ENCODE data around the gene AHCTF1.
"Not testable (repeated sequence)": the region's sequence is repeated elsewhere in the genome, so short reads cannot be mapped to it uniquely, and the experiment has no call there.

AHCTF1 gene

DNA sequence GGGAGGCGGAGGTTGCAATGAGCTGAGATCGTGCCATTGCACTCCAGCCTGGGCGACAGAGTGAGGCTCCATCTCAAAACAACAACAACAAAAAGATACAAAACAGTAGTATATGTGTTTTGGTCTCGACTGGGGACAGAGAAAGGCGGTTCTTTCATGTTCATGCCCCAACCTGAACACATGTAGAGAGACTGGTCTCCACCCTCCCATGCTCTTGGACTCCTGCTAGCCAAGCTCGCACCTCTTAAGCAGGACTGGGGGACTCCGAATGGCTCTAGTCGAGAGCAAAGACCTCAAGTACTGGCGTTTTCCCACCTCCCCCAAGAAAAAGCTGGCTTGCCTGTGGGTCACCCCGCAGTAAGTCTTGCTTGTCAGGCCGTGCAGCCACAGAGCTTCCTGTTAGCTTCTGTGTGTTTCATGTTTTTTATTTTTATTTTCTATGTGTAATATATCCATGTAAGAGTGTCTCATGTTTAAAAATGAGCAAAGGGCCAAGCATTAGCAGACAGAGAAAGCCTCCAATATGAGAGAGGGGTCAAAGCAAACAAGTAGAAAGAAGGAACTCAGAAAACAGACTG is 116.0 kb downstream of the AHCTF1 start:
- Histone ChIP-seq H3K23ac (ENCODE audit: low read length) (no peak overlapping the region), H3K9me3 (ENCODE audit: insufficient read depth, low read depth, low read length) (peaks cover 4% of the 10 kb centered on the region), H3K79me1 (ENCODE audit: low read length) (no peaks in the 10 kb centered on the region), H3K4me3 (ENCODE audit: low read depth, low read length) (no peak overlapping the region), H2BK12ac (ENCODE audit: low read length) (no peak overlapping the region), H3K27me3 (ENCODE audit: insufficient read depth, low read length) (no peaks in the 10 kb centered on the region), H3K9ac (ENCODE audit: low read length) (no peak overlapping the region), H2BK5ac (ENCODE audit: low read depth, low read length, poor library complexity) (no peak overlapping the region), H3K27ac (ENCODE audit: low read depth, low read length) (no peak overlapping the region), H4K12ac (ENCODE audit: low read depth, low read length) (no peak overlapping the region), H3K4ac (ENCODE audit: low read depth, low read length) (no peak overlapping the region), H4K8ac (ENCODE audit: low read depth, low read length) (no peak overlapping the region), H3K18ac (ENCODE audit: low read length) (no peak overlapping the region), H4K91ac (ENCODE audit: low read depth, low read length) (no peak overlapping the region), H3K4me1 (ENCODE audit: control insufficient read depth in 1 of 2, insufficient read depth in 2 of 2, low read length in 2 of 2) (no peaks in the 10 kb centered on the region), H3K14ac (ENCODE audit: low read length) (no peak overlapping the region), H3K36me3 (ENCODE audit: control insufficient read depth in 1 of 2, insufficient read depth in 2 of 2, low read length in 2 of 2) (no peaks in the 10 kb centered on the region), H2AK5ac (ENCODE audit: low read length) (no peak overlapping the region), H3K4me2 (ENCODE audit: low read length) (no peak overlapping the region), H3K79me2 (ENCODE audit: control insufficient read depth, insufficient read depth, low read length, poor library complexity) (no peaks in the 10 kb centered on the region), H2BK120ac (ENCODE audit: insufficient read depth, low read length, poor library complexity) (no peak overlapping the region), H2AFZ (ENCODE audit: insufficient read depth, low read length, poor library complexity) (no peak overlapping the region)
- DNase-seq: no peak
- no CpG with 5 or more reads among the region's 11 CpGs for WGBS (ENCODE audit: extremely low coverage, insufficient coverage, insufficient read length)

DNA sequence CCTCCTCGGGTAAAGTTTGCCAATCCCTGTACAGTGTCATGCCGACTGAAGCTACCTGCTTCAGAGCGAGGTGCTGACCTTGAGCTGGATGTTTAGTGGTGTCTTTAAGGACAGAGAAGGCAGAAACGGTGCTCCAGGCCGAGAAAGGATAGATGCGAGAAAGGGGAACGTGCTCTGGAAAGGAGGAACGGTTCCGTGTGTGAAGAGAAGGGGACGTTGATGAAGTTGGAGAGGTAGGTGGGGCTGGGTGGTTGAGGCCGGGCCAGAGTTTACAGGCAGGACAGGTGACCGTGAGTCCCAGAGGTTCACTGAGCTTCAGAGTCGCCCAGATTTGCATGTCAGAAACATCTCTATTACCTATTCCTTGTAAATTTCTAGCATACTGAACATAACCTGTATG is 116.9 kb downstream of the AHCTF1 start:
- Histone ChIP-seq H3K4me3 (ENCODE audit: low read depth, low read length) (no peak overlapping the region), H3K9me3 (ENCODE audit: insufficient read depth, low read depth, low read length) (peaks cover 4% of the 10 kb centered on the region), H3K27ac (ENCODE audit: low read depth, low read length) (no peak overlapping the region), H4K91ac (ENCODE audit: low read depth, low read length) (no peak overlapping the region), H2AFZ (ENCODE audit: insufficient read depth, low read length, poor library complexity) (no peak overlapping the region), H2AK5ac (ENCODE audit: low read length) (no peak overlapping the region), H3K9ac (ENCODE audit: low read length) (no peak overlapping the region), H4K8ac (ENCODE audit: low read depth, low read length) (no peak overlapping the region), H2BK120ac (ENCODE audit: insufficient read depth, low read length, poor library complexity) (no peak overlapping the region), H3K23ac (ENCODE audit: low read length) (no peak overlapping the region), H3K4ac (ENCODE audit: low read depth, low read length) (no peak overlapping the region), H3K27me3 (ENCODE audit: insufficient read depth, low read length) (no peaks in the 10 kb centered on the region), H3K4me1 (ENCODE audit: control insufficient read depth in 1 of 2, insufficient read depth in 2 of 2, low read length in 2 of 2) (no peaks in the 10 kb centered on the region), H2BK12ac (ENCODE audit: low read length) (no peak overlapping the region), H3K79me2 (ENCODE audit: control insufficient read depth, insufficient read depth, low read length, poor library complexity) (no peaks in the 10 kb centered on the region), H3K14ac (ENCODE audit: low read length) (no peak overlapping the region), H3K4me2 (ENCODE audit: low read length) (no peak overlapping the region), H3K36me3 (ENCODE audit: control insufficient read depth in 1 of 2, insufficient read depth in 2 of 2, low read length in 2 of 2) (no peaks in the 10 kb centered on the region), H4K12ac (ENCODE audit: low read depth, low read length) (no peak overlapping the region), H3K18ac (ENCODE audit: low read length) (no peak overlapping the region), H3K79me1 (ENCODE audit: low read length) (no peaks in the 10 kb centered on the region), H2BK5ac (ENCODE audit: low read depth, low read length, poor library complexity) (no peak overlapping the region)
- 100% methylated on average over 5 of the region's 13 CpGs for WGBS (ENCODE audit: extremely low coverage, insufficient coverage, insufficient read length)
- no peak for DNase-seq

DNA sequence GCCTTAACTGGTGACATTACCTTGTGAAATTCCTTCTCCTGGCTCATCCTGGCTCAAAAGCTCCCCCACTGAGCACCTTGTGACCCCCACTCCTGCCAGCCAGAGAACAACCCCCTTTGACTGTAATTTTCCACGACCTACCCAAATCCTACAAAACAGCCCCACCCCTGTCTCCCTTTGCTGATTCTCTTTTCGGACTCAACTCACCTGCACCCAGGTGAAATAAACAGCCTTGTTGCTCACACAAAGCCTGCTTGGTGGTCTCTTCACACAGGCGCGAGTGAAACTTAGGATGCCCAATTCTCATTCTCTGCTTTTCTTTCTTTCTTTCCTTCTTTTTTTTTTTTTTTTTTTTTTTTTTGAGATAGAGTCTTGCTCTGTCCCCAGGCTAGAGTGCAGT is 118.4 kb downstream of the AHCTF1 start:
- not testable (repeated sequence) for H3K79me2 ChIP-seq (ENCODE audit: control insufficient read depth, insufficient read depth, low read length, poor library complexity); H3K4me1 ChIP-seq (ENCODE audit: control insufficient read depth in 1 of 2, insufficient read depth in 2 of 2, low read length in 2 of 2); H3K36me3 ChIP-seq (ENCODE audit: control insufficient read depth in 1 of 2, insufficient read depth in 2 of 2, low read length in 2 of 2); H3K9me3 ChIP-seq (ENCODE audit: insufficient read depth, low read depth, low read length); DNase-seq; H3K27me3 ChIP-seq (ENCODE audit: insufficient read depth, low read length); H2BK120ac ChIP-seq (ENCODE audit: insufficient read depth, low read length, poor library complexity); H3K4me3 ChIP-seq (ENCODE audit: low read depth, low read length); H3K79me1 ChIP-seq (ENCODE audit: low read length); H3K9ac ChIP-seq (ENCODE audit: low read length); H3K14ac ChIP-seq (ENCODE audit: low read length); H3K27ac ChIP-seq (ENCODE audit: low read depth, low read length); H2BK5ac ChIP-seq (ENCODE audit: low read depth, low read length, poor library complexity); H3K4ac ChIP-seq (ENCODE audit: low read depth, low read length); H3K18ac ChIP-seq (ENCODE audit: low read length); H4K8ac ChIP-seq (ENCODE audit: low read depth, low read length); H2AK5ac ChIP-seq (ENCODE audit: low read length); H3K4me2 ChIP-seq (ENCODE audit: low read length); H3K23ac ChIP-seq (ENCODE audit: low read length); H4K12ac ChIP-seq (ENCODE audit: low read depth, low read length); H2AFZ ChIP-seq (ENCODE audit: insufficient read depth, low read length, poor library complexity); H4K91ac ChIP-seq (ENCODE audit: low read depth, low read length); H2BK12ac ChIP-seq (ENCODE audit: low read length)
- WGBS (ENCODE audit: extremely low coverage, insufficient coverage, insufficient read length): no CpG with 5 or more reads among the region's 4 CpGs

DNA sequence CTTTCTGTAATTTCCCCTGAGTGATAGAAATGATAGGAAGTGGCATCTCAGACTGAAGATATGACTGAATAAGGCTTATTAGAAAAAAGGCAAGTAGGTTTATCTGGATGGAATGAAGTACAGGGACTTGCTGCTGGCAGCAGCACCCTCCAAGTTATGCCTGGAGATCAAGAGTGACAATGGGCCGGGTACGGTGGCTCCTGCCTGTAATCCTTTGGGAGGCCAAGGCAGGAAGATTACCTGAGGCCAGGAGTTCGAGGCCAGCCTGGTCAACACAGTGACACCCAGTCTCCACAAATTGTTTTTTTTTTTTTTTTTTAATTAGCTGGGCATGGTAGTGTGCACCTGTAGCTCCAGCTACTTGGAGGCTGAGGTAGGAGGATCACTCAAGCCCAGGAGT is 119.8 kb downstream of the AHCTF1 start:
- no peak overlapping the region for H3K23ac ChIP-seq (ENCODE audit: low read length)
- WGBS (ENCODE audit: extremely low coverage, insufficient coverage, insufficient read length): no CpG with 5 or more reads among the region's 3 CpGs
- no peak for DNase-seq
- no peak overlapping the region for H4K91ac ChIP-seq (ENCODE audit: low read depth, low read length)
- no peaks in the 10 kb centered on the region for H3K27me3 ChIP-seq (ENCODE audit: insufficient read depth, low read length)
- no peaks in the 10 kb centered on the region for H3K36me3 ChIP-seq (ENCODE audit: control insufficient read depth in 1 of 2, insufficient read depth in 2 of 2, low read length in 2 of 2)
- no peak overlapping the region for H2AFZ ChIP-seq (ENCODE audit: insufficient read depth, low read length, poor library complexity)
- H3K79me2 ChIP-seq (ENCODE audit: control insufficient read depth, insufficient read depth, low read length, poor library complexity): no peaks in the 10 kb centered on the region
- H3K9ac ChIP-seq (ENCODE audit: low read length): no peak overlapping the region
- H3K27ac ChIP-seq (ENCODE audit: low read depth, low read length): no peak overlapping the region
- H3K4me2 ChIP-seq (ENCODE audit: low read length): no peak overlapping the region
- no peak overlapping the region for H2BK5ac ChIP-seq (ENCODE audit: low read depth, low read length, poor library complexity)
- no peak overlapping the region for H3K18ac ChIP-seq (ENCODE audit: low read length)
- no peaks in the 10 kb centered on the region for H3K4me1 ChIP-seq (ENCODE audit: control insufficient read depth in 1 of 2, insufficient read depth in 2 of 2, low read length in 2 of 2)
- H4K8ac ChIP-seq (ENCODE audit: low read depth, low read length): no peak overlapping the region
- peaks cover 6% of the 10 kb centered on the region for H3K9me3 ChIP-seq (ENCODE audit: insufficient read depth, low read depth, low read length)
- H3K4ac ChIP-seq (ENCODE audit: low read depth, low read length): no peak overlapping the region
- no peak overlapping the region for H3K4me3 ChIP-seq (ENCODE audit: low read depth, low read length)
- no peak overlapping the region for H4K12ac ChIP-seq (ENCODE audit: low read depth, low read length)
- no peaks in the 10 kb centered on the region for H3K79me1 ChIP-seq (ENCODE audit: low read length)
- no peak overlapping the region for H2BK12ac ChIP-seq (ENCODE audit: low read length)
- H2BK120ac ChIP-seq (ENCODE audit: insufficient read depth, low read length, poor library complexity): no peak overlapping the region
- H3K14ac ChIP-seq (ENCODE audit: low read length): no peak overlapping the region
- H2AK5ac ChIP-seq (ENCODE audit: low read length): no peak overlapping the region

Data from trophoblast cell (in vitro differentiated cells and primary cell).